ENCODE measurements around the gene DEPP1.

Gene DEPP1

DNA sequence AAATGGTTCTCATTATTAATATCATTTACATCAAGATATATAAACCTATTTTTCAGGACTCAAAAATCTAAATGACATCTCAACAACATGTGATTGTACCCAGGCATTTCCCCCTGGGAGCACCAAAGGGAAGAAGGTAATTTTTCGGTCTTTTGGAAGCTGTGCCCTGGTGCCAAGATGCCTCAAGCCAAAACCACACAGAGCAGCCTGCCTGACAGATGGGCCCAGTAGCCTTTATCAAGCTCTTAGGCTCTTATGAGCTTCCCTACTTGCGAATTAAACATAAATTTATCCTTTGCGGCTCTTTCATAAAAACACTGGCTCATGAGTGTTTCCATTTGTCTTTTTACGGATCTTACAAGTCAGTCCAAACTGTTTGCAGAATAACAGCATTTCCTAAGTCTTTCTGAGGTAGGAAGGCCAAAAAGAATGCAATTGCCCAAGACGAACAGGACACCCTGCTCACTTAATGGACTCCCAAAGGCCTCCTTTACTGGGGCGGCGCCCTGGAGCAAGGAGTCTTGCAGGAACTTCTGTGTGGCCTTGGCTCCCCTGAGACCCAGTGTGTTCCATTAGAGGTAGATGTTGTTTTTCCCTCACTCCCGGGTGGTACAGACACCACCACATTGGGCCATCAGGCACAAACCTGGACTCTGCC, 23.1 kb downstream of the DEPP1 start:
- no peak for DNase-seq (ENCODE audit: low read depth in 2 of 2)

DNA sequence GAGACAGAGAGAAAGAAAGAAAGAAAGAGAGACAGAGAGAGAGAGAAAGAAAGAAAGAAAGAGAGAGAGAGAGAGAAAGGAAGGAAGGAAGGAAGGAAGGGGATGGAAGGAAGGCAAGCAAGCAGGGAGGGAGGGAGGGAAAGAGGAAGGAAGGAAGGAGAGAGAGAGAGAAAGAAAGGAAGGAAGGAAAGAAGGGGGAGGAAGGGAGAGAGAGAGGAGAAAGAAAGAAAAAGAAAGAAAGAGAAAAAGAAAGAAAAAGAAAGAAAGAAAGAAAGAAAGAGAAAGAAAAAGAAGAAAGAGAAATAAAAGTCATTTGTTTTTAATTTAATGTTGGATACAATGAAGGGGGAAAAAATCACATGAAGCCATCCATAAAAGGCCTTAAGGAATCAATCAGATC, 23.6 kb downstream of the DEPP1 start:
- DNase-seq (ENCODE audit: low read depth in 2 of 2) = no peak

DNA sequence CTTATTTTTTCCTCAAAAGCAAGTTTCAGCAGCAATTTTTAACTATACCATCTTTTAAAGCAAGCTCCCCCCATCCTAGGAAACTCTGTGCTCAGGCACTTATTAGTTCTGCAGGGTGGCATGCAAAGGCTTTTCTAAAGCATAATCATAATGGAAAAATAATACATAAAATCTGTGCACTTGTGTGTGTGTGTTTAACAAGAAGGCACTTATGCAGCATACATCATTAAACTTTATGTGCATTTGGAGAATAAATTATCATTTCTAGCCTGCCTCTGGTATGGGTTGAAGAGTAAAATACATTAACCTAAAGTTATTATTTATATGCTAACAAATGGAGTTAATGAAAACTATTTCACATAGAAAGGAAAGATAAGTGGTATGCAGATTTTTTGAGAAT, 24.6 kb downstream of the DEPP1 start:
- DNase-seq (ENCODE audit: low read depth in 2 of 2) = no peak

DNA sequence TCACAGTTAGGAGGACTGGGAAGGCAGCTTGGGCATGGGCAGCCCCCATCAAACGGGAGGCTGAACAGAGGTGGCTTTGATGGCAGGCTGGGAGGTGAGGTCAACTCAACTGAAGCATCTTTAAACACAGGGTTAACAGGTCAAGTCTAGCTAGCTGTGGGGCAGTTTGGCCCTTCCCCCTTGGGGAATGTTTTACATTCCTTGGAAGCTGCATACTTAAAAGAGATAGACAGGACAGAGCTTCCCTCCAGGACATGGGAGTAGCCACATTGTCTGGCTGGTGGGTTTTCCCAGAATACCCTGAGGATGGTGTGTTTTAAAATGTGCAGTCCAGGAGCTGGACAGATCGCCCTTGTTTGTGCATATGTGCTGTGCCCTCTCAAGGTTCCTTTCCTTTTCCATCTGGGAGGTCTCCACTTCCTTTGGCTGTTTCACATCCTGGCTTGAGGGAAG, 25.8 kb downstream of the DEPP1 start:
- DNase-seq (ENCODE audit: low read depth in 2 of 2) = no peak

DNA sequence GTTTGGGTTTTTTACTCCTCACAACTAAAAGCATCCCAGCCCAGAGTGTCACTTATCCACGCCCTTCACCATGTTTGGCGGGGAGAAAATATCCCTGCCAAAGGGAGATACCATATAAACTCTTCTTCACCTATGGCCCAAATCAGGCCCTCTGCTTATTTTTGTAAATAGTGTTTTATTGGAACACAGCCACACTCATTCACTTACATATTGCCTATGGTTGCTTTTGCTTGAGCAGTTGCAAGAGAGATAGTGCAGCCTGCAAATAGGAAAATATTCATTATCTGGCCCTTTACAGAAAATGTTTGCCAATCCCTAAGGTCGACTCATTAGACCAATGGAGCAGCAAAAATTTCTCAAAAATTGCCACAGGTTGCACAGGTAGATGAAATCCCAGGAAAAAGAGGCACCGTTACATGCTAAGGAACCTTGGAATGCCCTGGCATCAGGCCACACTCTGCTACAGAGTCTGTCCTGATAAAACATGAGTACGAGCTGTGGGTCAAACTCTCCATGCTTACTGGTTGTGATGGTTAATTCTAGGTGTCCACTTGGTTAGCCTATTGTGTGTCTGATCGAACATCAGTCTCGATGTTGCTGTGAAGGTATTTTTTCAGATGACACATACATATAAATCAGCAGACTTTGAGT, 26.9 kb downstream of the DEPP1 start:
- DNase-seq (ENCODE audit: low read depth in 2 of 2) = no peak

DNA sequence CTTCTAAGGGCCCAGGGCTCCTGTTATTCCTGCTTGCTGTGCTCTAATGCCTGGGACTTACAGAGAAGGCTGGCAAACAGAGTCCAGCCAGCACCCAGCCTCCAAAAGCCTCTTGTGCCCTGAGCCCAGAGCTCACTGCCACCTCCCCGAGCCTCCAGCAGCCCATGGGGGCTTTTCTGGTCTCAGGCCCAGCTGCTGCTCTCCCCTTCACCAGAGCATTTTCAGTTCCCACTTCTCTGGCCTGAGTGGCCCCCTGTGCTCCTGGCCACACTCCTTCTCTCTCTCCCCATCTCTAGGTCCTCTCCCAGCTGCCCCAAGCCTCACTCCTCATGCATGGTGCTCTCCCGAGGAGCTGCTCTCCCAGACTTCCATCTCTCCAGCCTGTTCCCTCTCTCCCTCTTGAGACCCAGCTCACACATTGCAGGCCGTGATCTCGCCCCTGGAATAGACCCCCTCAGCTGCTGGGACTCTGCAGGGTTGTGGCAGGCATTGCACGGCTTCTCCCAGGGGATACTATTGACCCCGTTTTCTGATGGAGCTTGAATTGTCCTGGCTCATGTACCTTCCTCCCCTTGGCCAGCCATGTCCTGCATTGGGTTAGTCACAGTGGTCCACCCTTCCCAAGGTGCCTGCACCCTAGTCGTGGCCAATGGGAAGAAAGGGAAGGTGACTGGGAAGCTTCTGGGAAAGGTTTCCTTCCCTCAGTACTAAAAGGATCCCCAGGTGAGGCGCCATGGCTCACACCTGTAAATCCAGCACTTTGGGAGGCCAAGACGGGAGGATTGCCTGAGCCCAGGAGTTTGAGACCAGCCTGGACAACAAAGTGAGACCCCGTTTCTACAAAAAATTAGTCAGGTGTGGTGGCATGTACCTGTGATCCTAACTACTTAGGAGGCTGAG, 28.0 kb downstream of the DEPP1 start:
- DNase-seq (ENCODE audit: low read depth in 2 of 2) = no peak

DNA sequence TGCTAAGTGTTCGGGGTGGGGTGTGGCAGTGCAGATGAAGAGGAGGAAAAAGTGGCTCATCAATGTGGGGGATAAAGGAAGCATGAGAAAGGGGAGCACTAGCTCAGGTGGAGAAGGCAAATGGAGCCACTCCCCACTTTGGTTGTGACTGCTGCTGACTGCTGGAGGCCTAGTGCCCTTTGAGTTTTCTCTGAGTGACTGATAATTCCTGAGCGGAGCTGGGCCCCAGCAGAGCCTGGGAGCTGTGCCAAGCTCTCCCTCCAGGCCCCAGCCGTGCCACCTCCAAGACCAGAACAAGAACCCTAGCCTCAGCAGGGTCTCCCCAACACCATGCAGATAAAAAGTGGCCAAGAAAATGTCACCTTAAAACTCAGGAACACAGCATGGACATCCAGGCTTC, 28.7 kb downstream of the DEPP1 start:
- no peak for DNase-seq (ENCODE audit: low read depth in 2 of 2)

DNA sequence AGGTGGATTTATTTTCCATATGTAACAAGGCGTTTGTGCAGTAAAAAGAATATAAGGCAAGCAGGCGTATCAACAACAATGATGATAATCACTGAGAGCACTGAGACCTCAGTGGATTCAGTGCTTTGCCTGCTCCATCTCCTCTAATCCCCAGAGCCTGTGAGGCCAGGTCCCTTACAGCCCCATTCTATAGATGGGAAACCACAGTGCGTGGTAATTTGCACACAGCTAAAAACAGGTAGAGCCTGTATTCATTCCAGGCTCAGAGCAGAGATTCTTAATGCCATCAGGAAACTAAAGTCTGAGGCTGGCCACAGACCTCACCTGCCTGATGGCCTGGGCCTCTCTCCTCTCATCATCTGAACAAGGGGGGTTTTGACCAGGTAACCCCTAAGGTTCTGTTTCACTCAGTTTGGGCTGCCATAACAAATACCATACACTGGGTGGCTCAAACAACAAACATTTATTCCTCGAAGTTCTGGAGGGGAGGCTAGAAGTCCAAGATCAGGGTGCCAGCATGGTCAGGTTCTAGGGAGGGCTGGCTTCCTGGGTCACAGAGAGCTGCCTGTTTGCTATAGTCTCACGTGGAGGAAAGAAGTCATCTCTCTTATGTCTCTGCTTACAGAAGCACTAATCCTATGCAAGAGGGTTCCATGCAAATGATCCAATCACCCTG, 29.3 kb downstream of the DEPP1 start:
- no peak for DNase-seq (ENCODE audit: low read depth in 2 of 2)

DNA sequence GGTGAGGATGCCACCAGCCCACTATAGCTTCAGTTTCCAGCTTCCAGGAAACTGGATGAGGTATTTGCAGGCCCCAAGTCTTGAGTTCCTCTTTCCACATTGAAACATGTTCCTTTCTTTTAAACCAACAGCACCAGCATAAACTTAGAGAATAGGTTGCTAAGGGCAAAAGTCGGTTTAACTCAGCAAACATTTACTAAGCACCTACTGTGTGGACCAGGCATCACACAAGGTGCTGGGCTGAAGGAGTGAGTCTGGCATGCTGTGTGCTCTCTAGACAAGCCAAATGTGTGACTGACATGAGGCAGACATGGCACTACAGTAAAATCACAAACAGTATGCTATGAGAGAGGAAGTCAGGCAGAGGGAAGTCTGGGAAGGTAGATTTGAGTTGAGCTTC, 30.0 kb downstream of the DEPP1 start:
- no peak for DNase-seq (ENCODE audit: low read depth in 2 of 2)

DNA sequence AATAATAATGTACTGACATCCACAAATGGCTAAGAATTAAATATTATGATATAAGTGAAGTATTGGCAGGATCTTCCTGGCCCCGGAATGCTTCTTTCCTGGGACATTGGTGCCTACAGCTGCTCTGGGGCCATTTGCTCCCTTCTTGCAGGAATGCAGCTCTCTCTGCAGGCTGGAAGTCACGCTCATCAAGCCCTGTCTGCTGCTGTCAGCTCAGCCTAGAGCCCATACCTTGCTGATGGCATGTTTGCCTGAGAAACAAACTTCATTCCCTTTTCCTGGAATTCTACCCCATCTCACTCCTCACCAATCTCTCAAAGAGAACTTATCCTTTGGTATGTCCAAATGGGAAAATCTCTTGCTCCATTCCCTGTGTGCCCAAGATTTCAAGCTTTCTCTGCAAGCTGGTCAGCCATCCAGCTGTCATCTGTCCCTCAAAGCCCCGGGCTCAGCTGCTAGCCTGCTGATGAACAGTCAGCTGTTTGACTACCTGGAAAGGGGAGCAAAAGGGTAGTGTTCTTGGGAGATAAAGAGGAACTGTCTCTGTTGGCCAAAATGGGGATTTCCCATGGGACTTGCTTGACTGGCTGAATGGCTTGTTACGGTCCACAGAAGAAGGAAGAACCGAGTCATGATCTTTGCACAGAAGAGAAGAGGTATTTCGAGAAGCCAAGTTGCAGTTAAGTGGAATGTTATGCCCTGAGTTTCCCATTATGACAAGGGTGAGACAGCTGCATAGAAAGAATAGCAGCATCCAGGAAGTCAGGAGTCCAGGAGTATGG, 31.0 kb downstream of the DEPP1 start:
- DNase-seq (ENCODE audit: low read depth in 2 of 2) = no peak

DNA sequence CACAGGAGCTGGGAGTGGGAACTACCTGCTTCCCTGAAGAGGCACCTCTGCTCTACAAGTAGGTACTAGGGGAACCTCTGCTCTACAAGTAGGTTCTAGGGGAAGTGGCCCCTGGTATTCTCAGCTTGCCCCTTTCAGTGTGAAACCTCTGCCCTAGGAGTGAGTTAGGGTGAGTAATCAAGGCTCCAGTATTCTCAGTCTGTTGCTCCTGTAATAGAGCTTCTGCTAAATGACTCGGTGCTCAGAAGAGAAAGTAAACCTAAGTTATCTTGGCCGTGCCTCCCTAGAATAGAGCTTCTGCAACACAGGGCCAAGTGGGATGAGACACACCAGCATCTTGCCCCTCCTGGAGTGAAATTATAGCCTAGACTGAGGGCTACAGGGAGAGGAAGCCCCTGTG, 32.4 kb downstream of the DEPP1 start:
- DNase-seq (ENCODE audit: low read depth in 2 of 2) = no peak

DNA sequence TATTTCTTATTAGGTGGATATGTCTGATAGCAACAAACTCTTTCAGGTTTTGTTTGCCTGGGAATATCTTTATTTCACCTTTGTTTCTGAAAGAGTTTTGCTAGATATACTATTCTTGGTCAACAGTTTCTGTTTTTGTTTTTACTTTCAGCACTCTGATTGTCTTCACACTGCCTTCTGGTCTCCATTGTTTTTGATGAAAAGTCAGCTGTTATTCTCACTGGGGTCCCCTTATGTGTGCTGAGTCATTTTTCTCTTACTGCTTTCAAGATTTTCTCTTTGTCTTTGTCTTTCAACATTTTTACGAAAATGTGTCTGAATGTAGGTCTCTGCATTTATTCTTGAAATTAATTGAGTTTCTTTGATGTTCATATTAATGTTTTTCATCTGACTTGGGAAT, 34.3 kb downstream of the DEPP1 start:
- DNase-seq (ENCODE audit: low read depth in 2 of 2) = no peak

DNA sequence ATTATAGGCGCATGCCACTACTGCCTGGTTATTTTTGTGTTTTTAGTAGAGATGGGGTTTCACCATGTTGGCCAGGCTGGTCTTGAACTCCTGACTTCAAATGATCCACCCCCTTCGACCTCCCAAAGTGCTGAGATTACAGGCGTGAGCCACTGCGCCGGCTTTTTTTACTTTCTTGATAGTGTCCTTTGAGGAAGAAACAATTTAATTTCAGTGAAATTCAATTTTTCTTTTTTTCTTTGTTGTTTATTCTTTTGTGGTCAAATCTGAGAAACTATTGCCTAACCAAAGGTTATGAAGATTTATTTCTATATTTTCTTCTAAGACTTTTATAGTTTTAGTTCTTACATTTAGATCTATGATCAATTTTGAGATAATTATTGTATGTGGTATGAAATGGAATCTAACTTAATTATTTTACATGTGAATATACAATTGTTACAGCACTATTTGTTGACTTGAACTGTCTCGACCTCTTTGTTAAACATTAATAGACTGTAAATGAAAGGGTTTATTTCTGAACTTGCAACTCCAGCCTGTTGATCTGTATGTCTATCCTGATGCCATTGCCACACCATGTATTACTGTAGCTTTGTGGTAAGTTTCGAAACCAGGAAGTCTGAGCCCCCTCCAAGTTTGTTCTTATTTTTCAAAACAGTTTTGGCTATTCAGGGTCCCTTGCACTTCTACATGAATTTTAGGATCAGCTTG, 38.8 kb downstream of the DEPP1 start:
- no peak for DNase-seq (ENCODE audit: low read depth in 2 of 2)

DNA sequence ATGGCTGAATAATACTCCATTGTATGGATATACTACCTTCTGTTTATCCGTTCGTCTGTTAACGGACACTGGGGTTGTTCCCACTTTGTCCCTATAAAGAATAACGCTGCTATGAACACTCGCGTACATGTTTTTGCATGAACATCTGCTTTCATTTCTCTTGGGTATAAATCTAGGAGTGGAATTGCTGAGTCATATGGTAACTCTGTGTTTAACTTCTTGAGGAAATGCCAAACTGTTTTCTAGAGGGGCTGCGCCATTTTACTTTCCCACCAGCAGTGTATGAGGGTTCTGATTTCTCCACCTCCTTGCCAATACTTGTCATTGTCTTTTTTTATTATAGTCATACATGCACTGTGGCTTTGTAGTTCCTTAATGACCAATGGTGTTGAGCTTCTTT, 39.7 kb downstream of the DEPP1 start:
- no peak for DNase-seq (ENCODE audit: low read depth in 2 of 2)

DNA sequence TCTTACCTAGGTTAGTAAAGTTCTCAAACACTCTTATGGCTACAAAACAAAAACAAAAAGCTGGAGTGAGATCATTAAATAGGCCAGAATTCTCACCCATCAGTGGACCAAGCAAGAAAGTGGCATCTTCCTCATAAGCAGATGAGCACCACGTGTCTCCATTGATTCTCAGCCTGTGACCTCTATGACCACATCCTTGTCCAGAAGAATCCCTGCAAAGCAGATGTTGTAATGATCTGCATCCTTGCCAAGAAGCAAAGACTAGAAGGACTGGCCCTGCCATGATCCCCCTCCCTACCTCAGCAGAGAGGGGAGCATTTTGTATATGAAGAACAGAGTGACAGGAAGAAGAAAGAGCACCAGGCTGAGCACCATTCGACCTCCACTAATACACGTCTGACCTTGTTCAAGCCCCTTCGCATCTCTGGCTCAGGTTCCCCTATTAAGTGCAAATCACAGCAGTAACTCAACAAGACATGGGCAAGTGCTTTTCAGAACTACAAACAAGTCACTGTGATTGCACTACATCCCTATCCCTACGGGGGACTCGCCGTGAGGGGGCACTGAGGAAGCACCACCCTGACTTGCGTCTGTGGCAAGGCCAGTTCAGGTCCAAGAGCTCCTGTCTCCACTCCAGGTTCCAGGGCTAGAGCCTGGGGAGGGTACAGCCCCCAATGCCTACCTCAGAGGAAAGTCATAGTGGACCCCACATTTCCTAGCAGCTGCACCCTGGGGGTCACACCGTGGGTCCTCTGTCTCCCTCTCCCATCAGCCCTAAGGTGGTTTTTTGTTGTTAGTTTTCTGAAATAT, 41.2 kb downstream of the DEPP1 start:
- no peak for DNase-seq (ENCODE audit: low read depth in 2 of 2)

DNA sequence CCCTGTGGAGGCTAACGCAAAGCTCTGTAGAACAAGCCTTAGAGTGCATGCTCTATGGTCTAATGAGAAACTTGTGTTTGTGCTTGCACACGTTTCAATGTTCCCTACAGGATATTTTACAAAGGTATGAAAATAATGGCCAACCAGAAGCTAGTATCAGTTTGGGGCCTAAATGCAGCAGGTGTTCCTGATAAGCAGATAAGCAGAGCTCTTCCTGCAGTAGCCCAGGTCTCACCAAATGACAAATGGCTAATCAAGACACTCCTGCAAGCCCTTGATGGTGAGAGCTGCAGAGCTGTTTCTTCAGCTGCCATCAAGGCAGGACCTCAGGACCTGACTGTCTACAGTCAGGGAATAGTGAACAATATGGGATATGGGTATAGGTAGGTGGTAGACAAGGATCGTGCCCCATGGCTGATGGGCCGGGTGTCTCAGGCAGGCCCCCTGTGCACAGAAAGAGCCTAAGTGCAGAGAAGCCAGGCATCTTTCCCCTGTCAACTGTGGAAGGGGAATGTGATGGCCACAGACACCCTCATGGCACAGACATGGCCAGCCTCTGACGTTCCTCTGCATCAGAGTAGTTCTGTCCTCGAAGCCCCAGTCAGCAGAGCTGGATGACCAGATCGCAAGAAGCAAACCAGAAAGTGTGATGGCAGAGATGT, 42.2 kb downstream of the DEPP1 start:
- DNase-seq (ENCODE audit: low read depth in 2 of 2) = no peak

DNA sequence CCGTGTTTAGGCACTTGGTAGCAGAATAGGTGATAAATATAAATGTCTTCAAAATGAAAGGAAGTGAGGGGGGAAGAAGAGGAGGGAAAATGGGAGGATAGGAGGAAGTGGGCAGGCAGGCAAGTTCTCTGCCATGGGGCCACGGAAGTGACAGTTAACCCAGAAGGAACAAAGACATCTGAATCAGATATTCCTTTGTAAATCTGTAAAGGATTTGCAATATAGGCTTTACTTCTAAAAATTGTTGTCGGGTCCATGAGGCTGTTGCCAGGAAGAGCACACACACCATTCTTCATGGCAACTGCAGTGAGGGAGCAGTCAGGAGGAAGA, 42.7 kb downstream of the DEPP1 start:
- DNase-seq (ENCODE audit: low read depth in 2 of 2) = no peak

DNA sequence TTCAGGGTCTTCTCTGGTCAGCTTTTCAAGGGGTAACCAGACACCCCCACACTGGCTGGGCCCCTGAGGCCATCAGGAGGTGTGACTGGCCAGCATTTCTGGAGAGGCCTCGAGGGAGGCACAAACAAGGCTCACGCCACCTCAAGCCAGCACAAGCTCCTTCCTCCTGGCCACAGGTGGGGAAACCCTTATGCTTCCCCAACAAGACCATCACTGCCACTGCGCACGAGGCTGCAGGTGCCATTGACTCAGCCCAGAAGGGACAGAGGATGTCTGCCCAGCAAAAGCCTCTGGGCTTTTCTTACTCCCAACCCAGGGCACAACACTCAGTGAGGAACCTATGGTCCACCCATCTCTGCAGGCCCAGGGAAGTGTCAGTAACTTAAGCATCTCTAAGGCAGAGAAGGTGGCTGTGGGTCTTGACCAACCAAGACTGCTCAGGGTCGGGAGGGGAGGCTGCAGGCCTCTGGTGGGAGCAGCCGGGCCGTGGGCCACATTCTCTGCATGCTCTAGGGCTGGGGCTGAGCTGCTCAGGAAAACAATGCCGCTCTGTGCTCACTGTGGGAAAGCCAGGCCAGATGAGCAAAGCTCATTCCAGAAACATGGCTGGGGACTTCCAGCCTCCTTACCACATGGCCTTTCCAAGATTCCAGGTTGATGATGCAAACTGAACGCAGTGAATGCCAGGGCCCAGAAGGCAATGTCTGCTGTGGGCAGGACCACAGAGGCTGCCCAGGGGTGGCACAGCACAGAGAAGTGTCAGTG, 43.2 kb downstream of the DEPP1 start:
- no peak for DNase-seq (ENCODE audit: low read depth in 2 of 2)
